ENCODE measurements around the gene MRFAP1.

- no peak for TF ChIP-seq POLR2A (IDR thresholded peaks at IDR 0.05)
- no peak for TF ChIP-seq CTCF (IDR thresholded peaks at IDR 0.05 in 8 of 11, conservative IDR thresholded peaks at IDR 0.05 in 3 of 11)
Measured at GRCh38 chr4:6591313-6591712, 49.2 kb upstream of the MRFAP1 start.
